K562 (cell line): ENCODE data around the gene CCDC195. TPM values are rescaled to one million over a fixed set of nuclear protein-coding genes. Genes with fewer than 3 reads are reported as not detected.

Experiments used
- ATAC-seq: fragments of 200-7000 bp; cut with Tn5 transposase; 3 replicates; pipeline ENCODE4 v1.9.1; 2020; ENCODE audit warnings: moderate library complexity
- BruUV-seq: library from RNA; stranded (reverse); fragments of 400-500 nt; replicated peaks from 2 replicates; lab custom pipeline; 2021; lab: Mats Ljungman, UMichigan
- CTCF ChIA-PET: fragments of 300-600 bp; formaldehyde crosslinking; extraction: SDS; loops from one replicate; lab custom pipeline; 2021; ENCODE audit warnings: low intra/inter-chr PET ratio; lab: Yijun Ruan, JAX
- POLR2A ChIA-PET: fragments of 300-600, 350-650 bp; sonication (Branson Sonifier 250); formaldehyde crosslinking; extraction: SDS; loops from one replicate; lab custom pipeline; 2021; ENCODE audit warnings: antibody characterized with exemption, inconsistent platforms; lab: Yijun Ruan, JAX
- DNase-seq, 4 experiments: peaks; one replicate each; pipeline versions ENCODE4 v3.0.0 to v3.0.0-alpha.2; 2011 to 2018; ENCODE audit warnings: low spot score in 3 of 4, mixed read lengths in 3 of 4; ENCODE audit errors: extremely low read depth in 1 of 4
- FAIRE-seq: peaks from 2 replicates; lab custom pipeline; 2011; peaks lifted over from hg19 to GRCh38; lab: Jason Lieb, UNC
- H2AFZ ChIP-seq: 2 replicates; pipeline ENCODE4 v1.6.0; 2011; ENCODE audit warnings: low read depth, low read length, control low read depth, inconsistent platforms
- H3K27ac ChIP-seq: fragments of 200-600 bp; 3 replicates; pipeline ENCODE4 v1.8.0; 2011; ENCODE audit warnings: low read depth, mild to moderate bottlenecking, control low read depth, inconsistent platforms, low read length, moderate library complexity, mixed read lengths; ENCODE audit errors: extremely low read depth
- H3K27me3 ChIP-seq, 2 experiments: fragments of 300-600 bp in 1 of 2; 2 replicates in 1 of 2; 3 replicates in 1 of 2; pipeline versions ENCODE4 v1.6.0 to v1.8.0; 2011; ENCODE audit warnings: inconsistent platforms in 2 of 2, low read length in 2 of 2, mild to moderate bottlenecking in 1 of 2, mixed read lengths in 1 of 2, moderate library complexity in 1 of 2; ENCODE audit not compliant: control insufficient read depth in 2 of 2, insufficient read depth in 2 of 2
- H3K36me3 ChIP-seq: fragments of 300-600 bp; 3 replicates; pipeline ENCODE4 v1.8.0; 2011; ENCODE audit warnings: mild to moderate bottlenecking, low read length, inconsistent platforms; ENCODE audit not compliant: control insufficient read depth, insufficient read depth
- H3K4me1 ChIP-seq, 2 experiments: fragments of 200-600 bp in 1 of 2; replicated peaks in 1 of 2; 2 replicates in 1 of 2; 3 replicates in 1 of 2; pipeline versions ENCODE4 v1.5.1 to v1.8.0; 2011; ENCODE audit warnings: inconsistent platforms in 2 of 2, low read length in 2 of 2, mild to moderate bottlenecking in 1 of 2, mixed read lengths in 1 of 2, moderate library complexity in 1 of 2; ENCODE audit not compliant: control insufficient read depth in 2 of 2, insufficient read depth in 2 of 2
- H3K4me2 ChIP-seq: 2 replicates; pipeline ENCODE4 v1.6.1; 2011; ENCODE audit warnings: low read length, control low read depth, inconsistent platforms, mixed read lengths; ENCODE audit not compliant: insufficient read depth
- H3K4me3 ChIP-seq: fragments of 200-600 bp; sonication (generic), shearing (Covaris generic); 2 replicates; pipeline ENCODE4 v1.5.1; 2016; ENCODE audit warnings: control low read depth, inconsistent platforms
- H3K79me2 ChIP-seq: fragments of 200-600 bp; 3 replicates; pipeline ENCODE4 v1.8.0; 2011; ENCODE audit warnings: low read length, inconsistent platforms; ENCODE audit not compliant: control insufficient read depth, insufficient read depth
- H3K9ac ChIP-seq, 2 experiments: 2 replicates each; pipeline versions ENCODE4 v1.6.0 to v1.6.1; 2011; ENCODE audit warnings: low read depth in 2 of 2, low read length in 2 of 2, control low read depth in 1 of 2, inconsistent platforms in 1 of 2, mild to moderate bottlenecking in 1 of 2, mixed read lengths in 1 of 2; ENCODE audit not compliant: insufficient read depth in 1 of 2
- H3K9me1 ChIP-seq: one replicate; pipeline ENCODE4 v1.6.0; 2011; ENCODE audit warnings: inconsistent platforms, mild to moderate bottlenecking, low read length, moderate library complexity; ENCODE audit not compliant: control insufficient read depth, insufficient read depth
- H3K9me3 ChIP-seq: replicated peaks from 2 replicates; pipeline ENCODE4 v1.5.1; 2011; ENCODE audit warnings: low read depth, low read length, inconsistent platforms; ENCODE audit not compliant: control insufficient read depth, insufficient read depth
- H4K20me1 ChIP-seq: replicated peaks from 2 replicates; pipeline ENCODE4 v1.6.1; 2011; ENCODE audit warnings: low read length, inconsistent platforms, mixed read lengths; ENCODE audit not compliant: control insufficient read depth, insufficient read depth
- BMI1 ChIP-seq: fragments of 150-350 bp; IDR thresholded peaks from 2 replicates; pipeline ENCODE4 v1.6.1; 2014; ENCODE audit warnings: low read length
- C11orf30 ChIP-seq: fragments of 450-650 bp; IDR thresholded peaks from 2 replicates; pipeline ENCODE4 v1.6.1; 2016; ENCODE audit warnings: low read depth, mild to moderate bottlenecking
- CBX2 ChIP-seq: fragments of 200-600 bp; sonication (generic); IDR thresholded peaks from one replicate; pipeline ENCODE4 v1.6.1; 2012; ENCODE audit warnings: mild to moderate bottlenecking, low read length, inconsistent platforms; ENCODE audit not compliant: insufficient read depth, poor library complexity, severe bottlenecking
- GATAD2A ChIP-seq: fragments of 450-650 bp; IDR thresholded peaks from 2 replicates; pipeline ENCODE4 v1.6.1; 2017
- GTF2F1 ChIP-seq: IDR thresholded peaks from 2 replicates; pipeline ENCODE4 v1.6.1; 2011; ENCODE audit warnings: low read depth, low read length, improper control_type of control experiment
- ILK ChIP-seq: fragments of 450-650 bp; IDR thresholded peaks from 2 replicates; pipeline ENCODE4 v1.6.1; 2016; ENCODE audit warnings: missing genetic modification characterization, low read depth, mild to moderate bottlenecking, missing compliant biosample characterization, moderate library complexity, borderline replicate concordance
- MCM5 ChIP-seq: fragments of 450-650 bp; IDR thresholded peaks from 2 replicates; pipeline ENCODE4 v1.6.1; 2016; ENCODE audit warnings: low read depth
- NRF1 ChIP-seq, 2 experiments: fragments of 450-650 bp; IDR thresholded peaks in 1 of 2; conservative IDR thresholded peaks in 1 of 2; 2 replicates each; pipeline ENCODE4 v1.6.1; 2014; ENCODE audit warnings: mild to moderate bottlenecking in 2 of 2
- RAD21 ChIP-seq, 2 experiments: fragments of 250-450 bp in 1 of 2; fragments of 450-650 bp in 1 of 2; sonication (Bioruptor Pico) in 1 of 2; formaldehyde crosslinking in 1 of 2; IDR thresholded peaks in 1 of 2; conservative IDR thresholded peaks in 1 of 2; 2 replicates each; pipeline versions ENCODE4 v1.4.0 to v1.8.0; 2020 to 2022; ENCODE audit warnings: mild to moderate bottlenecking in 2 of 2, moderate library complexity in 1 of 2
- TAL1 ChIP-seq: fragments of 450-650 bp; IDR thresholded peaks from 2 replicates; pipeline ENCODE4 v1.6.1; 2016; ENCODE audit warnings: mild to moderate bottlenecking
- TGIF2 ChIP-seq: sonication (generic); formaldehyde crosslinking; IDR thresholded peaks from 2 replicates; pipeline ENCODE4 v1.8.1; 2022; ENCODE audit warnings: mild to moderate bottlenecking, missing genetic modification reagents, moderate library complexity
- ZNF165 ChIP-seq: fragments of 250-450 bp; sonication (Bioruptor Pico); IDR thresholded peaks from 2 replicates; pipeline ENCODE4 v1.4.0; 2020; ENCODE audit warnings: borderline replicate concordance
- WGBS: fragments of 100-300 bp; shearing (Covaris generic); methylation state at CpG from one replicate; pipeline ENCODE4 v1.1.6; 2016; ENCODE audit warnings: low coverage, mixed read lengths; ENCODE audit not compliant: insufficient coverage; ENCODE audit errors: missing lambda C conversion rate; 5-methylcytosine and 5-hydroxymethylcytosine counted together
- in situ Hi-C: fragments of 300-500 bp; cut with MboI; formaldehyde crosslinking; loops from 4 replicates; pipeline ENCODE4 v1.15.0; 2018; ENCODE audit warnings: inconsistent platforms, mixed read lengths
- intact Hi-C: fragments of 100-400 bp; cut with micrococcal nuclease; formaldehyde crosslinking; loops from 2 replicates; pipeline ENCODE4 v1.14.2; 2022
- polyA plus RNA-seq, 8 experiments: library from polyadenylated mRNA; depleted of rRNA in 4 of 8; stranded (reverse) in 5 of 8; unstranded in 3 of 8; fragments of >200 nt; fragmentation: Nextera tagmentation in 2 of 8; fragmentation: Illumina TruSeq in 1 of 8; extraction: Ambion mirVana in 2 of 8; extraction: Trizol in 1 of 8; gene quantifications; 2 replicates each; pipeline versions ENCODE4 v1.2.1 to v1.2.3, GENCODE V29; 2011 to 2014; ENCODE audit warnings: inconsistent platforms in 1 of 8, missing spikeins in 1 of 8
- total RNA-seq, 7 experiments: library from RNA; depleted of rRNA in 6 of 7; stranded (reverse); fragments of >200 nt in 6 of 7; fragmentation: Illumina TruSeq in 2 of 7; extraction: Trizol in 2 of 7; gene quantifications; 2 replicates each; pipeline versions ENCODE4 v1.2.1 to v1.2.3, GENCODE V29; 2011 to 2021; ENCODE audit warnings: low replicate concordance in 1 of 7
- TF ChIP-seq, protein P1 (sequence below): sonication (generic); formaldehyde crosslinking; IDR thresholded peaks from 2 replicates; pipeline ENCODE4 v1.9.0; 2022; ENCODE audit warnings: mild to moderate bottlenecking, missing genetic modification reagents
- TF ChIP-seq, protein P2 (sequence below): fragments of 250-450 bp; sonication (Bioruptor Pico); IDR thresholded peaks from 2 replicates; pipeline ENCODE4 v1.8.0; 2022; ENCODE audit warnings: inconsistent platforms, mild to moderate bottlenecking, moderate library complexity, borderline replicate concordance
- TF ChIP-seq, protein P3 (sequence below), 2 experiments: fragments of 150-350 bp in 1 of 2; IDR thresholded peaks; 2 replicates each; pipeline ENCODE4 v1.6.1; 2012 to 2016; ENCODE audit warnings: low read depth in 2 of 2, low read length in 2 of 2, mild to moderate bottlenecking in 1 of 2, moderate library complexity in 1 of 2
- TF ChIP-seq, protein P4 (sequence below): fragments of 450-650 bp; IDR thresholded peaks from 2 replicates; pipeline ENCODE4 v1.6.1; 2017; ENCODE audit warnings: mild to moderate bottlenecking, moderate library complexity

CCDC195 gene
- total and polyA plus RNA-seq, 9 of the 15 experiments (the other 6 are each of a cell fraction or from before 2014, with no cell fraction given): not detected

DNA sequence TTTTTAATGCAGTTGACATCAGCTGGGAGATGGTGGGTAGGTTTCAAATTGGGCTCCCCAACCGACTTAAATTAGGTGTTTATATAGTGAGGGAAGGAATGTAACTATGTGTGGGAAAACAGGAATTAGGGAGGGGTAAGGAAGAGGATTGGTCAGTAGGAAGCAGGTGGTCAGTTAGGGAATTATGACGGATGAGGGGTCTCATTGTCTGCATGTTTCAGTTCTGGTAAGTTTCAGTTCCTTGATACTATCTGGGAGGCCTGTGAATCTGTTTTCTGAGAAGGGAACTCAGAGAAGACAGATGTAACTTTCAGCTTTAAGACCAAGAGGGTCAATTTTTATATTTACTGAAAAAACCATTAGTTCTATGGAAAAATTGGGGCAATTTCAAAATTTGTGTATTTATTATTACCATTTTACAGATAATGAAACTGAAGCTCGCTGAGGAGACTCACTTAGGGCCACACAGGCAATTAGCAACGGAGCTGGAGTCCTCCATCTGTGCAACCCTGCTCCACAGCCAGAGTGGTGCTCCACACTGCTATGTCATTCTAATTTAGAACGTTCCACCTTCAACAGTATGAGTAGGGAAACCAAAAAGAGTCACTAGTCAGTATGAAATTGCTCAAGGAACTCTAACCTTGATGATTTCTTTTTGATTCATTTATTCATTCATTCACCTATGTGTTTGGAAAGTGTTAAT lies 36.0 kb upstream of the CCDC195 start:
- ChIA-PET CTCF (no interaction called here), POLR2A (interaction anchor here (0.7 kb wide), 1 partner anchor 10 kb away, joined by 3 read pairs; no protein-coding TSS in a partner anchor)
- Histone ChIP-seq H3K9me1 (no peaks in the 10 kb centered on the region), H3K4me2 (no peak overlapping the region), H3K4me1 (no peaks in the 10 kb centered on the region), H3K9ac (no peak overlapping the region), H3K27me3 (no peaks in the 10 kb centered on the region), H3K4me3 (no peak overlapping the region), H3K27ac (no peak overlapping the region), H3K36me3 (no peaks in the 10 kb centered on the region), H3K9me3 (no peaks in the 10 kb centered on the region), H3K79me2 (no peaks in the 10 kb centered on the region), H2AFZ (no peak overlapping the region), H4K20me1 (no peaks in the 10 kb centered on the region)
- in situ Hi-C loops: no loop called here
- FAIRE-seq: no peak
- no TSS peak for BruUV-seq
- ATAC-seq: no peak
- 0% methylated on average over 5 of the region's 5 CpGs for WGBS
- no peak for DNase-seq
- intact Hi-C loops: no loop called here
- no peak for TF ChIP-seq BMI1
- TF ChIP-seq TGIF2 (CRISPR knock-in tag): no peak
- no peak for TF ChIP-seq C11orf30
- no peak for TF ChIP-seq GATAD2A
- TF ChIP-seq MCM5: no peak
- TF ChIP-seq, protein P1, sequence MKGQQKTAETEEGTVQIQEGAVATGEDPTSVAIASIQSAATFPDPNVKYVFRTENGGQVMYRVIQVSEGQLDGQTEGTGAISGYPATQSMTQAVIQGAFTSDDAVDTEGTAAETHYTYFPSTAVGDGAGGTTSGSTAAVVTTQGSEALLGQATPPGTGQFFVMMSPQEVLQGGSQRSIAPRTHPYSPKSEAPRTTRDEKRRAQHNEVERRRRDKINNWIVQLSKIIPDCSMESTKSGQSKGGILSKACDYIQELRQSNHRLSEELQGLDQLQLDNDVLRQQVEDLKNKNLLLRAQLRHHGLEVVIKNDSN (CRISPR knock-in tag): no peak
- TF ChIP-seq ILK (tag): no peak
- TF ChIP-seq GTF2F1: no peak
- TF ChIP-seq NRF1 (conservative IDR thresholded peaks at IDR 0.05 in 1 of 2, IDR thresholded peaks at IDR 0.05 in 1 of 2): no peak
- no peak for TF ChIP-seq TAL1
- no peak for TF ChIP-seq ZNF165 (CRISPR knock-in tag)
- TF ChIP-seq, protein P2, sequence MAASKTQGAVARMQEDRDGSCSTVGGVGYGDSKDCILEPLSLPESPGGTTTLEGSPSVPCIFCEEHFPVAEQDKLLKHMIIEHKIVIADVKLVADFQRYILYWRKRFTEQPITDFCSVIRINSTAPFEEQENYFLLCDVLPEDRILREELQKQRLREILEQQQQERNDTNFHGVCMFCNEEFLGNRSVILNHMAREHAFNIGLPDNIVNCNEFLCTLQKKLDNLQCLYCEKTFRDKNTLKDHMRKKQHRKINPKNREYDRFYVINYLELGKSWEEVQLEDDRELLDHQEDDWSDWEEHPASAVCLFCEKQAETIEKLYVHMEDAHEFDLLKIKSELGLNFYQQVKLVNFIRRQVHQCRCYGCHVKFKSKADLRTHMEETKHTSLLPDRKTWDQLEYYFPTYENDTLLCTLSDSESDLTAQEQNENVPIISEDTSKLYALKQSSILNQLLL (CRISPR knock-in tag): no peak
- TF ChIP-seq, protein P3, sequence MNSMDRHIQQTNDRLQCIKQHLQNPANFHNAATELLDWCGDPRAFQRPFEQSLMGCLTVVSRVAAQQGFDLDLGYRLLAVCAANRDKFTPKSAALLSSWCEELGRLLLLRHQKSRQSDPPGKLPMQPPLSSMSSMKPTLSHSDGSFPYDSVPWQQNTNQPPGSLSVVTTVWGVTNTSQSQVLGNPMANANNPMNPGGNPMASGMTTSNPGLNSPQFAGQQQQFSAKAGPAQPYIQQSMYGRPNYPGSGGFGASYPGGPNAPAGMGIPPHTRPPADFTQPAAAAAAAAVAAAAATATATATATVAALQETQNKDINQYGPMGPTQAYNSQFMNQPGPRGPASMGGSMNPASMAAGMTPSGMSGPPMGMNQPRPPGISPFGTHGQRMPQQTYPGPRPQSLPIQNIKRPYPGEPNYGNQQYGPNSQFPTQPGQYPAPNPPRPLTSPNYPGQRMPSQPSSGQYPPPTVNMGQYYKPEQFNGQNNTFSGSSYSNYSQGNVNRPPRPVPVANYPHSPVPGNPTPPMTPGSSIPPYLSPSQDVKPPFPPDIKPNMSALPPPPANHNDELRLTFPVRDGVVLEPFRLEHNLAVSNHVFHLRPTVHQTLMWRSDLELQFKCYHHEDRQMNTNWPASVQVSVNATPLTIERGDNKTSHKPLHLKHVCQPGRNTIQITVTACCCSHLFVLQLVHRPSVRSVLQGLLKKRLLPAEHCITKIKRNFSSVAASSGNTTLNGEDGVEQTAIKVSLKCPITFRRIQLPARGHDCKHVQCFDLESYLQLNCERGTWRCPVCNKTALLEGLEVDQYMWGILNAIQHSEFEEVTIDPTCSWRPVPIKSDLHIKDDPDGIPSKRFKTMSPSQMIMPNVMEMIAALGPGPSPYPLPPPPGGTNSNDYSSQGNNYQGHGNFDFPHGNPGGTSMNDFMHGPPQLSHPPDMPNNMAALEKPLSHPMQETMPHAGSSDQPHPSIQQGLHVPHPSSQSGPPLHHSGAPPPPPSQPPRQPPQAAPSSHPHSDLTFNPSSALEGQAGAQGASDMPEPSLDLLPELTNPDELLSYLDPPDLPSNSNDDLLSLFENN (IDR thresholded peaks at IDR 0.05; ENCODE audit: low read depth in 2 of 2, low read length in 2 of 2): no peak
- no peak for TF ChIP-seq CBX2
- no peak for TF ChIP-seq RAD21 (CRISPR knock-in tag; conservative IDR thresholded peaks at IDR 0.05 in 1 of 2, IDR thresholded peaks at IDR 0.05 in 1 of 2)
- TF ChIP-seq, protein P4, sequence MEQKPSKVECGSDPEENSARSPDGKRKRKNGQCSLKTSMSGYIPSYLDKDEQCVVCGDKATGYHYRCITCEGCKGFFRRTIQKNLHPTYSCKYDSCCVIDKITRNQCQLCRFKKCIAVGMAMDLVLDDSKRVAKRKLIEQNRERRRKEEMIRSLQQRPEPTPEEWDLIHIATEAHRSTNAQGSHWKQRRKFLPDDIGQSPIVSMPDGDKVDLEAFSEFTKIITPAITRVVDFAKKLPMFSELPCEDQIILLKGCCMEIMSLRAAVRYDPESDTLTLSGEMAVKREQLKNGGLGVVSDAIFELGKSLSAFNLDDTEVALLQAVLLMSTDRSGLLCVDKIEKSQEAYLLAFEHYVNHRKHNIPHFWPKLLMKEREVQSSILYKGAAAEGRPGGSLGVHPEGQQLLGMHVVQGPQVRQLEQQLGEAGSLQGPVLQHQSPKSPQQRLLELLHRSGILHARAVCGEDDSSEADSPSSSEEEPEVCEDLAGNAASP: no peak
